ENCODE measurements around the gene DHRS7B.

DNA sequence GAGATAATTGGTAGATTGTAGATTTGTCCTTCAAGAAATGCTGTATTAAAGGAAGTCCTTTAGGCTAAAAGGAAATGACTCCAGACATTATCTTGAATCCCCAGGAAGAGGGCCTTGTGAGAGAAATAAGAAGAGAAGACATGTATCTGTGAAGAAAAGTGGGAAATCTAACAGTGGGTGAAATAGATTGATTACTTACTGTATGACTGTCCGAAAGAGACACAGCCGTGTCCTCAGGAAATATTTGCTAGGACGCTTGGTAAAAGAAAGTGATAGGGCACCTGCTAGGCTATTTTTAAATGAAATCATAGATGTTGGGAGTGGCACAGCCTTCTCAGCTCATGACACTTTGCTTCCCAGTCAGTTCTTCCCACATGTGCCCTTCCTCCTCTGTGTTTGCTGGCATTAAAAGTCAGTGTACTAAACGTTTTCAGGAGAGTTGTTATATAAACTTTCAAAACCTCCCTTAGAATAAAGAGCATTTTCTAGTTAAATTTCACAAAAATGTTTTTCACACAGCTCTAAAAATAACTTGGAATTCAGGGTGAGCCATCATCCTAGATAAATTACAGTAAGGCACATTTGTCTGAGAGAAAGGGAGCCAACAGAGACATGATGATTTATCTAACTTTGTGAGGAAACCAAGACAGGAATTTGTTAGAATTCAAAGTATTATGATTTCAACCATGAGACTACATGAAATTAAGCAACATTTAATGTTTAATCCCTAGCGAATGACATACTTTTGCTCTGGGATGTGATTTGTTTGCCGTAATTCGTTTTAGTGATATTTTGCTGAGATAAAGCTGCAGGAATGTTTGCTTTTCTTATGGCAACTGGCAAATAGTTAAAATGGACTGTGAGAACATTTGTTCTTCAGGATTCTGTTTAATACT, 35.0 kb downstream of the DHRS7B start:
- TF ChIP-seq, protein P1, sequence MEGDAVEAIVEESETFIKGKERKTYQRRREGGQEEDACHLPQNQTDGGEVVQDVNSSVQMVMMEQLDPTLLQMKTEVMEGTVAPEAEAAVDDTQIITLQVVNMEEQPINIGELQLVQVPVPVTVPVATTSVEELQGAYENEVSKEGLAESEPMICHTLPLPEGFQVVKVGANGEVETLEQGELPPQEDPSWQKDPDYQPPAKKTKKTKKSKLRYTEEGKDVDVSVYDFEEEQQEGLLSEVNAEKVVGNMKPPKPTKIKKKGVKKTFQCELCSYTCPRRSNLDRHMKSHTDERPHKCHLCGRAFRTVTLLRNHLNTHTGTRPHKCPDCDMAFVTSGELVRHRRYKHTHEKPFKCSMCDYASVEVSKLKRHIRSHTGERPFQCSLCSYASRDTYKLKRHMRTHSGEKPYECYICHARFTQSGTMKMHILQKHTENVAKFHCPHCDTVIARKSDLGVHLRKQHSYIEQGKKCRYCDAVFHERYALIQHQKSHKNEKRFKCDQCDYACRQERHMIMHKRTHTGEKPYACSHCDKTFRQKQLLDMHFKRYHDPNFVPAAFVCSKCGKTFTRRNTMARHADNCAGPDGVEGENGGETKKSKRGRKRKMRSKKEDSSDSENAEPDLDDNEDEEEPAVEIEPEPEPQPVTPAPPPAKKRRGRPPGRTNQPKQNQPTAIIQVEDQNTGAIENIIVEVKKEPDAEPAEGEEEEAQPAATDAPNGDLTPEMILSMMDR (IDR thresholded peaks at IDR 0.05), result no peak
- no peak for TF ChIP-seq POLR2A (IDR thresholded peaks at IDR 0.05)

Measured in right lobe of liver (tissue), 4 donors.